ENCODE results near the gene CBLN3. TPM values are rescaled to one million over a fixed set of nuclear protein-coding genes. Genes with fewer than 3 reads are reported as not detected.

CBLN3 gene
- total RNA-seq, 1 donor from 2014 or later: 0.55 TPM

DNA sequence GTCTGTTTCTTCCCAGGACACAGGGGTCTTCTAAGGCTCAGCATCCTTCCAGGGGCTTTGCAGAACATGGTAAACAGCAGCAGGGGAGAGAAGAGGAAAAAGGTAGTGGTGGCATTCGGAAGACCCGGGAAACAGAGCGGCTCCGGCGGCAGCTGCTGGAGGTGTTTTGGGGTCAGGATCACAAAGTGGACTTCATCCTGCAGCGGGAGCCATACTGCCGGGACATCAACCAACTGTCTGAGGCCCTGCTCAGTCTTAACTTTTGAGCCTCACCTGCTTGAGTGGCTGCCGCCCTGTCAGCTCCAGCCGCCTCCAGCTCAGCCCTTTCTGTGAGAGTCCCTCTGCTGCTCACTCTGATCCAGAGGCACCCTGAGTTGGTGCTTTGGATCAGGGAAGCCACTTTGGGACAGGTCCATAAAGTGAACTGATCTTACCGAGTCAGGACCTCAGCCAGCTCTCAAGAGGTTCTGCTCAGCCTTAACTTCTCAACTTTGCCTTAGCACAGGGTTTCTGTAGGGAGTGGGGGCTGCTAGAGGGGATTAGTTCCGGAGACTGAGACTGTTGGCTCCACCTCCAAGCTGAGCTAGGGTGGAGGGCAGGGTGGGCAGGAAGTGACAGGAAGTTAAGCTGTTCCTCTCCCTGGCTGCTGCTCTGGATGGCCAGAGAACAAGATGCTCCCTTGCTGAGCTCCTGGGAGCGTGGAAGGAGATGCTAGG is 7.7 kb upstream of the CBLN3 start:
- intact Hi-C loops (cut with micrococcal nuclease): loop anchor here (5.0 kb wide), 1 partner anchor 105 kb away; no protein-coding TSS in a partner anchor
- Histone ChIP-seq H3K9me3 (replicated peaks) (no peaks in the 10 kb centered on the region), H3K4me1 (peaks cover 81% of the 10 kb centered on the region), H3K36me3 (peaks cover 73% of the 10 kb centered on the region), H3K27ac (replicated peaks) (peak overlapping the region; percentile 100), H3K27me3 (ENCODE audit: low read depth) (no peaks in the 10 kb centered on the region), H3K4me3 (peak overlapping the region; percentile 22)
- TF ChIP-seq, protein P1, sequence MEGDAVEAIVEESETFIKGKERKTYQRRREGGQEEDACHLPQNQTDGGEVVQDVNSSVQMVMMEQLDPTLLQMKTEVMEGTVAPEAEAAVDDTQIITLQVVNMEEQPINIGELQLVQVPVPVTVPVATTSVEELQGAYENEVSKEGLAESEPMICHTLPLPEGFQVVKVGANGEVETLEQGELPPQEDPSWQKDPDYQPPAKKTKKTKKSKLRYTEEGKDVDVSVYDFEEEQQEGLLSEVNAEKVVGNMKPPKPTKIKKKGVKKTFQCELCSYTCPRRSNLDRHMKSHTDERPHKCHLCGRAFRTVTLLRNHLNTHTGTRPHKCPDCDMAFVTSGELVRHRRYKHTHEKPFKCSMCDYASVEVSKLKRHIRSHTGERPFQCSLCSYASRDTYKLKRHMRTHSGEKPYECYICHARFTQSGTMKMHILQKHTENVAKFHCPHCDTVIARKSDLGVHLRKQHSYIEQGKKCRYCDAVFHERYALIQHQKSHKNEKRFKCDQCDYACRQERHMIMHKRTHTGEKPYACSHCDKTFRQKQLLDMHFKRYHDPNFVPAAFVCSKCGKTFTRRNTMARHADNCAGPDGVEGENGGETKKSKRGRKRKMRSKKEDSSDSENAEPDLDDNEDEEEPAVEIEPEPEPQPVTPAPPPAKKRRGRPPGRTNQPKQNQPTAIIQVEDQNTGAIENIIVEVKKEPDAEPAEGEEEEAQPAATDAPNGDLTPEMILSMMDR (IDR thresholded peaks at IDR 0.05; ENCODE audit: borderline replicate concordance): peak; percentile 13
- no peak for DNase-seq

DNA sequence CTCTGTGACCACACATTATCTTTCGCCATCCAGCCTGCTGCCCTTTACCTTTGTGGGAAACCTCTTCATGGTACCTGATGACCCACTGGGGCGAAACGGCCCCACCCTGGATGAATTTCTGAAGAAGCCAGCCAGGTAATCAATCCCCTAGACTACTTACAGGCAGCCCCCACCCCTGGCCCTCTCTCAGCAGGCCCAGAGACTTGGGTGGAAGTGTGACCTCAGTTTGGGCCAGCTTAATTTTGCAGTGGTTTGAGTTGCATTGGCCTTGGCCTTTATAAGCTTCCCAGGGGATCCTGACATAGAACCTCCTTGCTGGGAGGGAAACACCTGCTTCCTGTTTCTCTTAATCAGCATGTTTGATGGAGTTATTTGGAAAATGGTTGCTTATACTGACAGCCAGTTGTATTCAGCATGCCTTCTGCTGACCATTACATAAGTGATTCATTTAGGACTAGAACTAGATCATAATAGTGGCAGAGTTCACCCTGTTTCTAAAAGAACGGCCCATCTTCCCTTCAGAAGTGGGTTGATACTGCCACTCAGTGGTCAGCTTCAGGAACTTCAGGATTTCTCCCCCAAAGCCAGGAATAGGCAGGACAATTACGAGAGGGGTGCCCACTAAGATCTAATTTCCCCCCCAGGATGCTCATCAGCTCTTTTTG is 7.0 kb upstream of the CBLN3 start:
- H3K36me3 ChIP-seq: peaks cover 73% of the 10 kb centered on the region
- TF ChIP-seq, protein P1 (IDR thresholded peaks at IDR 0.05; ENCODE audit: borderline replicate concordance): peak; percentile 86
- DNase-seq: no peak
- no peaks in the 10 kb centered on the region for H3K9me3 ChIP-seq (replicated peaks)
- peak overlapping the region; percentile 22 for H3K4me3 ChIP-seq
- peaks cover 81% of the 10 kb centered on the region for H3K4me1 ChIP-seq
- intact Hi-C loops (cut with micrococcal nuclease): loop anchor here (5.0 kb wide), 1 partner anchor 104 kb away; no protein-coding TSS in a partner anchor
- peak overlapping the region; percentile 100 for H3K27ac ChIP-seq (replicated peaks)
- no peaks in the 10 kb centered on the region for H3K27me3 ChIP-seq (ENCODE audit: low read depth)

DNA sequence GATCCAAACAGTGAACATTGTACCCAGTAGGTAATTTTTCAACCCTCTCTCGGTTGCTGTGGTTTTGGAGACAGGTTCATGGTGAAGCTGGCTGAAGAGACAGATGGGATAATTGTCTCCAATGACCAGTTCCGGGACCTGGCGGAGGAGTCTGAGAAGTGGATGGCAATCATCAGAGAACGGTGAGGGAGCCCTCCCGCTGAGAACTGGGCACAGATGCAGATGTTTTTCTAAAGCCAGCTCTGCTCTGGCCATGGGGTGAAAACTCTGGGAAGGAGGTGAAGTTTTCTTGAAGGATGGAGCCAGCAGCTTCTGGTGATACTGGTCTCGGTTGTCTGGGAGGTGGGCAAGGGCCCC is 6.5 kb upstream of the CBLN3 start:
- no peak overlapping the region for H3K4me3 ChIP-seq
- TF ChIP-seq, protein P1 (IDR thresholded peaks at IDR 0.05; ENCODE audit: borderline replicate concordance): no peak
- peaks cover 70% of the 10 kb centered on the region for H3K36me3 ChIP-seq
- intact Hi-C loops (cut with micrococcal nuclease): loop anchor here (5.0 kb wide), 1 partner anchor 104 kb away; no protein-coding TSS in a partner anchor
- no peaks in the 10 kb centered on the region for H3K27me3 ChIP-seq (ENCODE audit: low read depth)
- H3K27ac ChIP-seq (replicated peaks): peak overlapping the region; percentile 100
- peaks cover 81% of the 10 kb centered on the region for H3K4me1 ChIP-seq
- H3K9me3 ChIP-seq (replicated peaks): no peaks in the 10 kb centered on the region
- DNase-seq: no peak

DNA sequence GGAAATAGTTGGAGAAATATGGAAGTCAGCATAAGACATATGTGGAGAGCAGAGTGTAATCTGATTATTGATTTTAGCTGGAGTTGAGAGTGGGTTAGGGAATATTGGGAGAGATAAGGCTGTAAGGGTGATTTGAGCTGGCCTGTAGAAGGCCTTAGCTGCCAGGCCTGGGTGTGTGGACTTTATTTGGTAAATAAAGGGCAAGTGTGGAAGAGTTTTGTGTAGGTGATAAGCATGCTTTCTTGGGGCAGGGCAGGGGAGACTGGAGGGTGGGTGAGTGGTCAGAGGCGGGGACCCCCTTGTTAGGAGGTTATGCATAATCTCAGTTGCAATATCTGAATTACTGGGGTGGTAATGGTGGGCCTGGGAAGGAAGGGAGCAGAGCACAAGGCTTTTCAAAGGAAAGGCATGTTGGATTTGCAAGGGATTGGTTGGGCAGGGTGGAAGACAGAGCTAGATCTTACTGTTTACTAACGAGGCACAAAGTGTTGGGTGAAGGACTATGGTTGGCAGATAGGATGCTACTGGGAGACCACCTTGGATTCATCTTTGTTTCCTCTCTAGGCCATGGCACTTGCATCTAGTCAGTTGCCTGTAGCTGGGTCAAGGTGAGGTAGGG is 5.8 kb upstream of the CBLN3 start:
- Histone ChIP-seq H3K27me3 (ENCODE audit: low read depth) (no peaks in the 10 kb centered on the region), H3K4me3 (no peak overlapping the region), H3K4me1 (peaks cover 81% of the 10 kb centered on the region), H3K36me3 (peaks cover 64% of the 10 kb centered on the region), H3K9me3 (replicated peaks) (no peaks in the 10 kb centered on the region), H3K27ac (replicated peaks) (peak overlapping the region; percentile 100)
- TF ChIP-seq, protein P1 (IDR thresholded peaks at IDR 0.05; ENCODE audit: borderline replicate concordance): no peak
- intact Hi-C loops (cut with micrococcal nuclease): loop anchor here (5.0 kb wide), 1 partner anchor 103 kb away; no protein-coding TSS in a partner anchor
- DNase-seq: no peak

DNA sequence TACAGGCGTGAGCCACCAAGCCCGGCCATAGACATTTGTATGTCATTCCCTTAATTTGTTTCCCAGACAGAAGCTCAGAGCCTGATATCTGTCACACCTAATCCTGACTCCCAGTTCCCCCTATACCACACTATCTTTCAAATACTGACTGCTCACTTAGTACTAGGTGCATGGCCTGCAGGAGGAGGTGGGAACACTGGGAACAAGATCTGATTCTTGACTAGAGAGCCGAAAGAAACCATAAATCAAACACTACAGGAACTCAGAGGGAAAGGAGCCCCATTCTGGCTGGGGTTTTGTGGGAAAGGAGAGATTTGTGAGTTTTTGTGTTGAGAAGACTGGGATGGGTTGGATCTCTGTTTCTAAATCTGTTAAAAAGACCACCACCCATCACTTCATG is 5.2 kb upstream of the CBLN3 start:
- Histone ChIP-seq H3K36me3 (peaks cover 57% of the 10 kb centered on the region), H3K4me3 (no peak overlapping the region), H3K27me3 (ENCODE audit: low read depth) (no peaks in the 10 kb centered on the region), H3K9me3 (replicated peaks) (no peaks in the 10 kb centered on the region), H3K27ac (replicated peaks) (no peak overlapping the region), H3K4me1 (peaks cover 77% of the 10 kb centered on the region)
- intact Hi-C loops (cut with micrococcal nuclease): loop anchor here (5.0 kb wide), 2 partner anchors 67 to 102 kb away; partner anchors contain the start of gene NFATC4
- TF ChIP-seq, protein P1 (IDR thresholded peaks at IDR 0.05; ENCODE audit: borderline replicate concordance): no peak
- no peak for DNase-seq

Data from left ventricle myocardium inferior (tissue), 1 donor.